Measurements from ENCODE around the gene CELF4.

DNA sequence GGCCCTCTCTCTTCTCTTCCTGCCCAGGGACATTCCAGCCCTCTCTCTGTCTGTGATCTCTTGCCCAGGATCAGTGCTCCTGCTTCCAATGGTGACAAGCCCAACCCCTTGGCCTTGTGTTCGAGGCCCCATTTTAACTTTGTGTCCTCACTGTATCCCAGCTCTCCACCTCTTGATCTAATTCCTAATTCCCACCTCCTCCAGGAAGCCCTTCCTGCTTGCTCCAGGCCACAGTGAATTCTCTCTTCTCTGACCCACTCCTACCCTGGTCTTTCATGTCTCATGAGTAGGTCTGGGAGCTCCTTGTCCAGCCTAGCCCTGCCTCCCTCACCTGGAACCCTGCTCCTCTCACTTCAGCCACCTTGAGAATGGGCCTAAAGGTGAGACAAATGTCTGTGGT is 249.1 kb downstream of the CELF4 start:
- TF ChIP-seq, protein P1, sequence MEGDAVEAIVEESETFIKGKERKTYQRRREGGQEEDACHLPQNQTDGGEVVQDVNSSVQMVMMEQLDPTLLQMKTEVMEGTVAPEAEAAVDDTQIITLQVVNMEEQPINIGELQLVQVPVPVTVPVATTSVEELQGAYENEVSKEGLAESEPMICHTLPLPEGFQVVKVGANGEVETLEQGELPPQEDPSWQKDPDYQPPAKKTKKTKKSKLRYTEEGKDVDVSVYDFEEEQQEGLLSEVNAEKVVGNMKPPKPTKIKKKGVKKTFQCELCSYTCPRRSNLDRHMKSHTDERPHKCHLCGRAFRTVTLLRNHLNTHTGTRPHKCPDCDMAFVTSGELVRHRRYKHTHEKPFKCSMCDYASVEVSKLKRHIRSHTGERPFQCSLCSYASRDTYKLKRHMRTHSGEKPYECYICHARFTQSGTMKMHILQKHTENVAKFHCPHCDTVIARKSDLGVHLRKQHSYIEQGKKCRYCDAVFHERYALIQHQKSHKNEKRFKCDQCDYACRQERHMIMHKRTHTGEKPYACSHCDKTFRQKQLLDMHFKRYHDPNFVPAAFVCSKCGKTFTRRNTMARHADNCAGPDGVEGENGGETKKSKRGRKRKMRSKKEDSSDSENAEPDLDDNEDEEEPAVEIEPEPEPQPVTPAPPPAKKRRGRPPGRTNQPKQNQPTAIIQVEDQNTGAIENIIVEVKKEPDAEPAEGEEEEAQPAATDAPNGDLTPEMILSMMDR (IDR thresholded peaks at IDR 0.05), result no peak
- TF ChIP-seq POLR2A (IDR thresholded peaks at IDR 0.05), result no peak
